Measurements from ENCODE around the gene SNCAIP. TPM values are rescaled to one million over a fixed set of nuclear protein-coding genes. Genes with fewer than 3 reads are reported as not detected.
"Not testable (repeated sequence)": the region's sequence is repeated elsewhere in the genome, so short reads cannot be mapped to it uniquely, and the experiment has no call there.

The SNCAIP gene
- polyA plus RNA-seq, 3 donors from 2014 or later, result not detected

- DNase-seq, result no peak
- Mint-ChIP-seq H3K36me3 (no peaks in the 10 kb centered on the region), H3K27me3 (ENCODE audit: low read depth in 3 of 3) (peaks cover 0 to 4% (median 1%) of the 10 kb centered on the region in 3 donors), H3K4me1 (no peaks in the 10 kb centered on the region), H3K27ac (no peak overlapping the region), H3K9me3 (peaks cover 0 to 4% (median 0%) of the 10 kb centered on the region in 6 donors), H3K4me3 (no peak overlapping the region)
Observed at GRCh38 chr5:122323738-122324137, 11.7 kb downstream of the SNCAIP start.

GRCh38 chr5:122327110-122327509, 15.1 kb downstream of the SNCAIP start:
- DNase-seq, result no peak
- Mint-ChIP-seq H3K27ac (no peak overlapping the region), H3K4me1 (no peaks in the 10 kb centered on the region), H3K4me3 (no peak overlapping the region), H3K9me3 (peaks cover 0 to 14% (median 0%) of the 10 kb centered on the region in 6 donors), H3K36me3 (no peaks in the 10 kb centered on the region), H3K27me3 (ENCODE audit: low read depth in 3 of 3) (peaks cover 0 to 4% (median 1%) of the 10 kb centered on the region in 3 donors)

GRCh38 chr5:122330881-122331280, 18.8 kb downstream of the SNCAIP start:
- H3K27ac Mint-ChIP-seq, result no peak overlapping the region
- no peaks in the 10 kb centered on the region for H3K36me3 Mint-ChIP-seq
- H3K4me1 Mint-ChIP-seq, result no peaks in the 10 kb centered on the region
- H3K9me3 Mint-ChIP-seq, result peaks cover 0 to 14% (median 0%) of the 10 kb centered on the region in 6 donors
- H3K27me3 Mint-ChIP-seq (ENCODE audit: low read depth in 3 of 3), result peaks cover 0 to 4% (median 1%) of the 10 kb centered on the region in 3 donors
- DNase-seq, result no peak
- H3K4me3 Mint-ChIP-seq, result no peak overlapping the region

- Mint-ChIP-seq H3K36me3 (no peaks in the 10 kb centered on the region), H3K4me1 (no peaks in the 10 kb centered on the region), H3K27me3 (ENCODE audit: low read depth in 3 of 3) (peaks cover 0 to 2% (median 1%) of the 10 kb centered on the region in 3 donors), H3K27ac (no peak overlapping the region), H3K4me3 (no peak overlapping the region), H3K9me3 (peaks cover 0 to 14% (median 0%) of the 10 kb centered on the region in 6 donors)
- no peak for DNase-seq
Observed at GRCh38 chr5:122332599-122333555, 20.8 kb downstream of the SNCAIP start.

- Mint-ChIP-seq H3K4me1 (no peaks in the 10 kb centered on the region), H3K9me3 (peaks cover 0 to 11% (median 0%) of the 10 kb centered on the region in 6 donors), H3K27ac (no peak overlapping the region), H3K36me3 (no peaks in the 10 kb centered on the region), H3K27me3 (ENCODE audit: low read depth in 3 of 3) (no peaks in the 10 kb centered on the region), H3K4me3 (no peak overlapping the region)
- DNase-seq, result no peak
Observed at GRCh38 chr5:122333564-122333963, 21.5 kb downstream of the SNCAIP start.

GRCh38 chr5:122339591-122339990, 27.6 kb downstream of the SNCAIP start:
- no peak for DNase-seq
- Mint-ChIP-seq H3K27me3 (ENCODE audit: low read depth in 3 of 3) (no peaks in the 10 kb centered on the region), H3K4me3 (no peak overlapping the region), H3K4me1 (no peaks in the 10 kb centered on the region), H3K9me3 (peaks cover 0 to 5% (median under 1%) of the 10 kb centered on the region in 6 donors), H3K36me3 (no peaks in the 10 kb centered on the region), H3K27ac (no peak overlapping the region)

- Mint-ChIP-seq H3K4me3 (no peak overlapping the region), H3K36me3 (no peaks in the 10 kb centered on the region), H3K9me3 (peaks cover 0 to 5% (median under 1%) of the 10 kb centered on the region in 6 donors), H3K4me1 (no peaks in the 10 kb centered on the region), H3K27me3 (ENCODE audit: low read depth in 3 of 3) (peaks cover 0 to 2% (median 0%) of the 10 kb centered on the region in 3 donors), H3K27ac (no peak overlapping the region)
- DNase-seq, result no peak
Observed at GRCh38 chr5:122341087-122341486, 29.1 kb downstream of the SNCAIP start.

GRCh38 chr5:122342256-122342655, 30.2 kb downstream of the SNCAIP start:
- Mint-ChIP-seq H3K4me1 (no peaks in the 10 kb centered on the region), H3K4me3 (no peak overlapping the region), H3K27me3 (ENCODE audit: low read depth in 3 of 3) (peaks cover 0 to 4% (median 2%) of the 10 kb centered on the region in 3 donors), H3K9me3 (peaks cover 0 to 8% (median under 1%) of the 10 kb centered on the region in 6 donors), H3K36me3 (no peaks in the 10 kb centered on the region), H3K27ac (no peak overlapping the region)
- no peak for DNase-seq

GRCh38 chr5:122346897-122347581, 35.0 kb downstream of the SNCAIP start:
- Mint-ChIP-seq H3K4me1 (no peaks in the 10 kb centered on the region), H3K4me3 (no peak overlapping the region), H3K27ac (no peak overlapping the region), H3K9me3 (peaks cover 0 to 12% (median 2%) of the 10 kb centered on the region in 6 donors), H3K27me3 (ENCODE audit: low read depth in 3 of 3) (peaks cover 0 to 4% (median 2%) of the 10 kb centered on the region in 3 donors), H3K36me3 (no peaks in the 10 kb centered on the region)
- no peak for DNase-seq

- no peak overlapping the region for H3K4me3 Mint-ChIP-seq
- H3K27me3 Mint-ChIP-seq (ENCODE audit: low read depth in 3 of 3), result peaks cover 0 to 4% (median 2%) of the 10 kb centered on the region in 3 donors
- H3K27ac Mint-ChIP-seq, result no peak overlapping the region
- no peak for DNase-seq
- H3K4me1 Mint-ChIP-seq, result no peaks in the 10 kb centered on the region
- H3K36me3 Mint-ChIP-seq, result no peaks in the 10 kb centered on the region
- H3K9me3 Mint-ChIP-seq, result peaks cover 0 to 13% (median under 1%) of the 10 kb centered on the region in 6 donors
Observed at GRCh38 chr5:122350496-122350895, 38.5 kb downstream of the SNCAIP start.

- Mint-ChIP-seq H3K4me3 (no peak overlapping the region), H3K9me3 (peaks cover 0 to 8% (median 1%) of the 10 kb centered on the region in 6 donors), H3K27ac (no peak overlapping the region), H3K36me3 (no peaks in the 10 kb centered on the region), H3K27me3 (ENCODE audit: low read depth in 3 of 3) (peaks cover 0 to under 1% (median 0%) of the 10 kb centered on the region in 3 donors), H3K4me1 (no peaks in the 10 kb centered on the region)
- DNase-seq, result no peak
Observed at GRCh38 chr5:122351416-122352157, 39.5 kb downstream of the SNCAIP start.

- DNase-seq, result no peak
- Mint-ChIP-seq H3K9me3 (peaks cover 0 to 6% (median 1%) of the 10 kb centered on the region in 6 donors), H3K27ac (no peak overlapping the region), H3K4me1 (no peaks in the 10 kb centered on the region), H3K27me3 (ENCODE audit: low read depth in 3 of 3) (peaks cover 0 to 4% (median 2%) of the 10 kb centered on the region in 3 donors), H3K36me3 (no peaks in the 10 kb centered on the region), H3K4me3 (no peak overlapping the region)
Observed at GRCh38 chr5:122352331-122352730, 40.3 kb downstream of the SNCAIP start.

- not testable (repeated sequence) for DNase-seq; H3K4me3 Mint-ChIP-seq; H3K4me1 Mint-ChIP-seq; H3K9me3 Mint-ChIP-seq; H3K27ac Mint-ChIP-seq; H3K36me3 Mint-ChIP-seq; H3K27me3 Mint-ChIP-seq (ENCODE audit: low read depth in 3 of 3)
Observed at GRCh38 chr5:122353361-122353760, 41.3 kb downstream of the SNCAIP start.

All from immature natural killer cell (primary cell).